CD14-positive monocyte (primary cell): ENCODE measurements around the gene DCP1B. TPM values are rescaled to one million over a fixed set of nuclear protein-coding genes. Genes with fewer than 3 reads are reported as not detected.

Experiments used
- DNase-seq, 3 donors: peaks; one replicate each; pipeline ENCODE4 v3.0.0-alpha.2; 2011 to 2022
- H2AFZ ChIP-seq: 2 replicates; pipeline ENCODE4 v1.6.0; 2012; ENCODE audit warnings: mild to moderate bottlenecking, low read depth, low read length, inconsistent platforms; ENCODE audit not compliant: insufficient read depth, poor library complexity, severe bottlenecking
- H3K27ac ChIP-seq, 2 donors: 1 replicate in 1 of 2; 2 replicates in 1 of 2; pipeline ENCODE4 v1.5.1; 2012 to 2013; ENCODE audit warnings: low read length in 2 of 2, control low read depth in 1 of 2, inconsistent platforms in 1 of 2, low read depth in 1 of 2, mild to moderate bottlenecking in 1 of 2
- H3K27me3 ChIP-seq, 2 donors: one replicate each; pipeline versions ENCODE4 v1.6.0 to v1.6.1; 2011 to 2013; ENCODE audit warnings: low read length in 2 of 2; ENCODE audit not compliant: control insufficient read depth in 2 of 2, insufficient read depth in 2 of 2
- H3K36me3 ChIP-seq, 2 donors: replicated peaks in 1 of 2; 1 replicate in 1 of 2; 2 replicates in 1 of 2; pipeline versions ENCODE4 v1.5.1 to v1.6.1; 2012 to 2013; ENCODE audit warnings: low read length in 2 of 2, control low read depth in 1 of 2, inconsistent platforms in 1 of 2, mild to moderate bottlenecking in 1 of 2; ENCODE audit not compliant: insufficient read depth in 2 of 2, control insufficient read depth in 1 of 2
- H3K4me1 ChIP-seq, 2 donors: 1 replicate in 1 of 2; 2 replicates in 1 of 2; pipeline versions ENCODE4 v1.5.1 to v1.6.1; 2012 to 2013; ENCODE audit warnings: low read length in 2 of 2, control low read depth in 1 of 2, inconsistent platforms in 1 of 2, mild to moderate bottlenecking in 1 of 2, moderate library complexity in 1 of 2; ENCODE audit not compliant: insufficient read depth in 2 of 2, control insufficient read depth in 1 of 2
- H3K4me2 ChIP-seq: replicated peaks from 2 replicates; pipeline ENCODE3; 2012; ENCODE audit warnings: low read length, moderate library complexity, mild to moderate bottlenecking; ENCODE audit not compliant: poor library complexity, severe bottlenecking; ENCODE audit errors: extremely low read depth
- H3K4me3 ChIP-seq, 3 experiments: fragments of 200-600 bp in 1 of 3; sonication (generic) in 1 of 3; replicated peaks in 1 of 3; 1 replicate in 2 of 3; 2 replicates in 1 of 3; pipeline ENCODE4 v1.5.1; 2011 to 2013; ENCODE audit warnings: low read length in 3 of 3, mild to moderate bottlenecking in 3 of 3, control low read depth in 2 of 3, low read depth in 2 of 3, inconsistent platforms in 1 of 3, moderate library complexity in 1 of 3
- H3K79me2 ChIP-seq: 2 replicates; pipeline ENCODE4 v1.6.0; 2012; ENCODE audit warnings: mild to moderate bottlenecking, control low read depth, inconsistent platforms, low read length, moderate library complexity; ENCODE audit not compliant: insufficient read depth
- H3K9ac ChIP-seq: 2 replicates; pipeline ENCODE4 v1.6.0; 2017; ENCODE audit warnings: low read length, mild to moderate bottlenecking; ENCODE audit not compliant: insufficient read depth, poor library complexity, severe bottlenecking
- H3K9me3 ChIP-seq, 2 donors: replicated peaks in 1 of 2; 1 replicate in 1 of 2; 2 replicates in 1 of 2; pipeline versions ENCODE4 v1.5.1 to v1.6.1; 2012 to 2013; ENCODE audit warnings: low read length in 2 of 2, control low read depth in 1 of 2; ENCODE audit not compliant: control insufficient read depth in 1 of 2, insufficient read depth in 1 of 2
- H4K20me1 ChIP-seq: 2 replicates; pipeline ENCODE4 v1.6.0; 2012; ENCODE audit warnings: mild to moderate bottlenecking, low read length, control low read depth, moderate library complexity; ENCODE audit not compliant: insufficient read depth
- H3K27ac Mint-ChIP-seq, 7 donors: one replicate each; pipeline ENCODE4 v1.8.0; 2020; ENCODE audit warnings: mild to moderate bottlenecking in 7 of 7, mixed read lengths in 7 of 7, moderate library complexity in 6 of 7, inconsistent platforms in 2 of 7
- H3K27me3 Mint-ChIP-seq, 3 donors: one replicate each; pipeline ENCODE4 v1.8.0; 2021 to 2022; ENCODE audit warnings: low read depth in 3 of 3, mild to moderate bottlenecking in 3 of 3, mixed read lengths in 3 of 3, moderate library complexity in 3 of 3, inconsistent platforms in 1 of 3
- H3K36me3 Mint-ChIP-seq, 2 donors: one replicate each; pipeline ENCODE4 v1.8.0; 2020; ENCODE audit warnings: mixed read lengths in 2 of 2, inconsistent platforms in 1 of 2, mild to moderate bottlenecking in 1 of 2
- H3K4me1 Mint-ChIP-seq: one replicate; pipeline ENCODE4 v1.8.0; 2020; ENCODE audit warnings: mild to moderate bottlenecking, mixed read lengths
- H3K4me3 Mint-ChIP-seq, 2 donors: one replicate each; pipeline ENCODE4 v1.8.0; 2020; ENCODE audit warnings: mild to moderate bottlenecking in 2 of 2, mixed read lengths in 2 of 2, moderate library complexity in 1 of 2
- H3K9me3 Mint-ChIP-seq, 7 donors: one replicate each; pipeline ENCODE4 v1.8.0; 2020 to 2022; ENCODE audit warnings: mixed read lengths in 7 of 7, mild to moderate bottlenecking in 6 of 7, moderate library complexity in 6 of 7, inconsistent platforms in 2 of 7
- WGBS: methylation state at CpG from one replicate; pipeline ENCODE4 v1.1.5; 2013; ENCODE audit warnings: missing lambda C conversion rate; ENCODE audit not compliant: insufficient coverage; 5-methylcytosine and 5-hydroxymethylcytosine counted together
- intact Hi-C, 2 donors: fragments of 100-400 bp; cut with micrococcal nuclease; formaldehyde crosslinking; loops; one replicate each; pipeline versions ENCODE4 v1.15.0 to v1.15.1; 2023
- polyA plus RNA-seq, 3 donors: library from polyadenylated mRNA; depleted of rRNA in 1 of 3; unstranded in 2 of 3; stranded (reverse) in 1 of 3; fragments of 300-500 nt in 2 of 3; fragments of >200 nt in 1 of 3; fragmentation: Illumina TruSeq in 2 of 3; gene quantifications; 1 replicate in 2 of 3; 2 replicates in 1 of 3; pipeline ENCODE4 v1.2.3, GENCODE V29; 2012 to 2021
- TF ChIP-seq, protein P1 (sequence below): fragments of 200-600 bp; IDR thresholded peaks from one replicate; pipeline ENCODE4 v1.8.0; 2022; ENCODE audit warnings: antibody characterized with exemption, mild to moderate bottlenecking

The DCP1B gene
- polyA plus RNA-seq, 3 donors = 3.6 to 5.1 (median 4.9) TPM

DNA sequence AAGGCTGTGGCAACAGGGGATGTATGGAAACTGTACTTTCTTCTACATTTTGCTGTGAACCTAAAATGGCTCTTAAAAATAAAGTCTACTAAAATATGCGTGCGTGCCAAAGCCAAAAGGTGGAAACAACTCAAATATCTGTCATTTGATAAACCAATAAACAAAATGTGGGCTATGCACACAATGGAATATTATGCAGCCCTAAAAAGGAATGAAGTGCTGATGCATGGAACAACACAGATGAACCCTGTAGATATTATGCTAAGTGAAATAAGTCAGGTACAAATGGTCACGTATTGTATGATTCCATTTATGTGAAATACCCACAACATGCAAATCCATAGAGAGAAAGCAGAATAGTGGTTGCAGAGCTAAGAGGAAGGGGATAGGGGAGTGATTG is 93.8 kb downstream of the DCP1B start:
- H3K79me2 ChIP-seq = no peaks in the 10 kb centered on the region
- Mint-ChIP-seq H3K36me3 (peaks cover 0 to 4% of the 10 kb centered on the region in 2 donors), H3K9me3 (peaks cover 9 to 29% (median 20%) of the 10 kb centered on the region in 7 donors), H3K4me1 (peaks cover 14% of the 10 kb centered on the region), H3K27me3 (peaks cover 10 to 22% (median 19%) of the 10 kb centered on the region in 3 donors), H3K4me3 (no peak overlapping the region), H3K27ac (no peak overlapping the region)
- H3K4me1 ChIP-seq = peaks cover 8 to 10% of the 10 kb centered on the region in 2 donors
- no peak overlapping the region for H3K9ac ChIP-seq
- DNase-seq = no peak
- H4K20me1 ChIP-seq = no peaks in the 10 kb centered on the region
- no peak overlapping the region for H2AFZ ChIP-seq
- H3K4me3 ChIP-seq = no peak overlapping the region
- WGBS = no CpG with 5 or more reads among the region's 3 CpGs
- TF ChIP-seq, protein P1, sequence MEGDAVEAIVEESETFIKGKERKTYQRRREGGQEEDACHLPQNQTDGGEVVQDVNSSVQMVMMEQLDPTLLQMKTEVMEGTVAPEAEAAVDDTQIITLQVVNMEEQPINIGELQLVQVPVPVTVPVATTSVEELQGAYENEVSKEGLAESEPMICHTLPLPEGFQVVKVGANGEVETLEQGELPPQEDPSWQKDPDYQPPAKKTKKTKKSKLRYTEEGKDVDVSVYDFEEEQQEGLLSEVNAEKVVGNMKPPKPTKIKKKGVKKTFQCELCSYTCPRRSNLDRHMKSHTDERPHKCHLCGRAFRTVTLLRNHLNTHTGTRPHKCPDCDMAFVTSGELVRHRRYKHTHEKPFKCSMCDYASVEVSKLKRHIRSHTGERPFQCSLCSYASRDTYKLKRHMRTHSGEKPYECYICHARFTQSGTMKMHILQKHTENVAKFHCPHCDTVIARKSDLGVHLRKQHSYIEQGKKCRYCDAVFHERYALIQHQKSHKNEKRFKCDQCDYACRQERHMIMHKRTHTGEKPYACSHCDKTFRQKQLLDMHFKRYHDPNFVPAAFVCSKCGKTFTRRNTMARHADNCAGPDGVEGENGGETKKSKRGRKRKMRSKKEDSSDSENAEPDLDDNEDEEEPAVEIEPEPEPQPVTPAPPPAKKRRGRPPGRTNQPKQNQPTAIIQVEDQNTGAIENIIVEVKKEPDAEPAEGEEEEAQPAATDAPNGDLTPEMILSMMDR = no peak
- no peak overlapping the region for H3K4me2 ChIP-seq
- no peak overlapping the region for H3K27ac ChIP-seq
- peaks cover 0 to 14% of the 10 kb centered on the region in 2 donors for H3K27me3 ChIP-seq
- H3K36me3 ChIP-seq = no peaks in the 10 kb centered on the region
- intact Hi-C loops = no loop called here
- peaks cover 9 to 19% of the 10 kb centered on the region in 2 donors for H3K9me3 ChIP-seq

DNA sequence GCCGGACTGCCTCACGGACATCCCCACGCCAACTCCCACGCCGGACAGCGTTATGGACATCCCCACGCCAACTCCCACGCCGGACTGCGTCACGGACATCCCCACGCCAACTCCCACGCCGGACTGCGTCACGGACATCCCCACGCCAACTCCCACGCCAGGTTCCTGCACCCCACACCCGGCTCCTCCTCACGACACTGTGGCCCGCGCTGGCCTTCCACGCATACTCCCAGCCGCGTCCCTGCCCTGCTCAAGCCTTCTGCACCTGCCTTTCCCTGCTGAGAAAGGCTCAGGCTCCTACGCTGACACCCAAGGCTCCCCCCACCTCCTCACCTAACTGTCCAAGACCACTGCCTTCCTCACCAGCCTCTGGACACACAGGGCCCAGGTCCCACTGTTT is 95.5 kb downstream of the DCP1B start:
- Mint-ChIP-seq H3K27ac (peak overlapping the region in 1 of 7 donors; percentile 26), H3K36me3 (peaks cover 0 to 4% of the 10 kb centered on the region in 2 donors), H3K4me3 (peak overlapping the region in 1 of 2 donors; percentile 64), H3K4me1 (peaks cover 11% of the 10 kb centered on the region), H3K9me3 (peaks cover 18 to 40% (median 27%) of the 10 kb centered on the region in 7 donors), H3K27me3 (peaks cover 10 to 22% (median 19%) of the 10 kb centered on the region in 3 donors)
- no peak for DNase-seq
- H2AFZ ChIP-seq = no peak overlapping the region
- no peak overlapping the region for H3K4me3 ChIP-seq
- intact Hi-C loops = no loop called here
- TF ChIP-seq, protein P1 = no peak
- peaks cover 8 to 10% of the 10 kb centered on the region in 2 donors for H3K4me1 ChIP-seq
- peaks cover 9 to 31% of the 10 kb centered on the region in 2 donors for H3K9me3 ChIP-seq
- over 99% methylated on average over 16 of the region's 26 CpGs for WGBS
- H3K36me3 ChIP-seq = no peaks in the 10 kb centered on the region
- H3K79me2 ChIP-seq = no peaks in the 10 kb centered on the region
- no peak overlapping the region for H3K9ac ChIP-seq
- H3K4me2 ChIP-seq = no peak overlapping the region
- H3K27ac ChIP-seq = no peak overlapping the region
- H4K20me1 ChIP-seq = no peaks in the 10 kb centered on the region
- peaks cover 0 to 14% of the 10 kb centered on the region in 2 donors for H3K27me3 ChIP-seq
